ENCODE results near the gene MYH9. TPM values are rescaled to one million over a fixed set of nuclear protein-coding genes. Genes with fewer than 3 reads are reported as not detected.

The MYH9 gene
- total RNA-seq, 1 experiment from 2014 or later = 758 TPM

DNA sequence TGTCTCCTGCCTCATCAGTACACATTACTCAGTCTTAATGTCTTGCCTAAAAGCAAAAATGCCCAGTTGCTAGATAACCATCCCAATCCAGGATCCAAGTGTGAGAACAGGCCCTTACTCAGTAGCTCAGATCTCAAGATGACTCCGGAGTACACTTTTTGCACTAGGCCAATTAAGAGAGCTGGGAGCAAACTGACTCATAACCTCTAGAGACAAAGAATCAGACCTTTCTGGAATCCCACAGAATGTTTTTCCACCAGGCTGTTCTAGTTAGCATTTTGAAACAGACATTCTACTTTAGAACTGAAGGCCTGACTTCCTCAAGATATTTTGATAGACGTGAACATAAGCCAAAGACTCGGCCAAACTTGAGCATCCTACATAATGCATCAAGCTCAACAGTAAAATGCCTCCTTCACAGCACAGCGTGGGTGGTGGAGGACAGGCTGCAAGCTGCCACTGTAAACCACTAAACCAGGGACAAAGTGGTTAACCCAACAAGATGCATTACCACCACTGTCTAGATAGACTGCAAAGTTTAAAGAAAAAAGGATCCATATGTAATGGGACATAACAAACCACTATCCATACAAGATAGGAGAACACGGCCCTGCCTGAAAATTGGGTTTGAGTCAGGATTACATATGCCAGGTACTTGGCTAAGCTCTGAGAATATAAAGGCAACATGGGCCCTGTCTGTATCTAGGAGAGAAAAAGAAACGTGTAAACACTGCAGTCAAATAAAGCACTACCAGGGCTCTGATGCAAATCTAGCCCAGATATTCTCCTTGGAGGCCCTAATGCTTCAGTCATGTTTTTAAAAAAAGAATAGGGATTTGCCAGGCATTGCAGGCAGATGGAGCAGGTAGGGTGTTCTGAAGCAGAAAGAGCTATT lies 48.3 kb downstream of the MYH9 start:
- Histone ChIP-seq H3K9me3 (ENCODE audit: insufficient read depth, low read depth) (no peaks in the 10 kb centered on the region), H3K36me3 (ENCODE audit: low read depth) (peaks cover 82% of the 10 kb centered on the region), H3K4me3 (no peak overlapping the region), H3K27me3 (ENCODE audit: insufficient read depth, low read depth) (no peaks in the 10 kb centered on the region), H2AFZ (no peak overlapping the region), H3K27ac (no peak overlapping the region), H3F3A (ENCODE audit: insufficient read depth, low read depth) (peaks cover 100% of the 10 kb centered on the region), H3K9me2 (ENCODE audit: insufficient read depth) (no peaks in the 10 kb centered on the region), H4K20me1 (ENCODE audit: insufficient read depth) (peaks cover 97% of the 10 kb centered on the region), H3K4me1 (replicated peaks; ENCODE audit: insufficient read depth) (peaks cover 32% of the 10 kb centered on the region), H3K4me2 (no peak overlapping the region), H3K79me2 (ENCODE audit: low read depth) (peaks cover 100% of the 10 kb centered on the region)
- CTCF ChIA-PET = no interaction called here
- POLR2A ChIA-PET (ENCODE audit: unreplicated experiment) = interaction anchor here (0.6 to 0.7 kb wide), 2 partner anchors 100 to 913 kb away, joined by 3 to 4 read pairs; no protein-coding TSS in a partner anchor
- BruUV-seq (replicated peaks) = TSS peak; percentile 0
- DNase-seq = no peak
- intact Hi-C loops (cut with micrococcal nuclease; ENCODE audit: unreplicated experiment) = no loop called here
- TF ChIP-seq, protein P1, sequence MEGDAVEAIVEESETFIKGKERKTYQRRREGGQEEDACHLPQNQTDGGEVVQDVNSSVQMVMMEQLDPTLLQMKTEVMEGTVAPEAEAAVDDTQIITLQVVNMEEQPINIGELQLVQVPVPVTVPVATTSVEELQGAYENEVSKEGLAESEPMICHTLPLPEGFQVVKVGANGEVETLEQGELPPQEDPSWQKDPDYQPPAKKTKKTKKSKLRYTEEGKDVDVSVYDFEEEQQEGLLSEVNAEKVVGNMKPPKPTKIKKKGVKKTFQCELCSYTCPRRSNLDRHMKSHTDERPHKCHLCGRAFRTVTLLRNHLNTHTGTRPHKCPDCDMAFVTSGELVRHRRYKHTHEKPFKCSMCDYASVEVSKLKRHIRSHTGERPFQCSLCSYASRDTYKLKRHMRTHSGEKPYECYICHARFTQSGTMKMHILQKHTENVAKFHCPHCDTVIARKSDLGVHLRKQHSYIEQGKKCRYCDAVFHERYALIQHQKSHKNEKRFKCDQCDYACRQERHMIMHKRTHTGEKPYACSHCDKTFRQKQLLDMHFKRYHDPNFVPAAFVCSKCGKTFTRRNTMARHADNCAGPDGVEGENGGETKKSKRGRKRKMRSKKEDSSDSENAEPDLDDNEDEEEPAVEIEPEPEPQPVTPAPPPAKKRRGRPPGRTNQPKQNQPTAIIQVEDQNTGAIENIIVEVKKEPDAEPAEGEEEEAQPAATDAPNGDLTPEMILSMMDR (conservative IDR thresholded peaks at IDR 0.05) = no peak
- TF ChIP-seq EZH2 (IDR thresholded peaks at IDR 0.05; ENCODE audit: low read depth) = no peak

DNA sequence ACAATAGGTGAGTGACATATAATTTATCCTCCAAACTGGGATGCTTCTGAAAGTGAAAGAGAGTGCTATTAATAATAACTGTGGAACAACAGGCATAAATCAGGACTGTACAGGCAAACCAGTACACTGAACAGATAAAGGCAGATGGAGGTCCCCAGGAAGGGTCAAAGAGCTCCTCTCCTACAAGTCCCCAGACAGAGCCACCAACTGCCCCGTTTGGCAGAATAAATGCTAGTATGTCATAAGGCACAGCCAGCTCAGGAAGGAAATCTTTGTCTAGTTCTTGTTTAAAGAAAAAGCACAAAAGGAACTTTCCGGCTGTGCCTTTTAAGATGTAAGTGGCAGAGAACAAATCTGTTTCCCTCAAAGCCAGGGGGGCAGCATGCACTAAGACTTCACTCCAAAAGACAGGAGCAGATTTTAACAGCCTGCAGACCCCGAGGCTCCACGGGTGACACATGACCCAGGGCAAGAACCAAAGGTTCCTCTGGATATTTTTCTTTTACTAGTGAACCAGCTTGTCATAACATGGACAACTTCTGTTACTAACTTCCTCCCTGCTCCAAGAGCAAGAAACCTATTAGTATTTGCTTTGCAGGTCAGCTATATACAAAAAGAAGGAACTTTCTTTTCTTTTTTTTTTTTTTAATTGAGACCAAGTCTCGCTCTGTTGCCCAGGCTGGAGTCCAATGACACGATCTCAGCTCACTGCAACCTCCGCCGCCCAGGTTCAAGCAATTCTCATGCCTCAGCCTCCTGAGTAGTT lies 50.2 kb downstream of the MYH9 start:
- Histone ChIP-seq H3K9me2 (ENCODE audit: insufficient read depth) (no peaks in the 10 kb centered on the region), H2AFZ (no peak overlapping the region), H3K27ac (peak overlapping the region; percentile 96), H3K79me2 (ENCODE audit: low read depth) (peaks cover 100% of the 10 kb centered on the region), H3K27me3 (ENCODE audit: insufficient read depth, low read depth) (no peaks in the 10 kb centered on the region), H3K9me3 (ENCODE audit: insufficient read depth, low read depth) (no peaks in the 10 kb centered on the region), H3K4me3 (no peak overlapping the region), H3K4me2 (no peak overlapping the region), H3F3A (ENCODE audit: insufficient read depth, low read depth) (peaks cover 100% of the 10 kb centered on the region), H3K36me3 (ENCODE audit: low read depth) (peaks cover 67% of the 10 kb centered on the region), H3K4me1 (replicated peaks; ENCODE audit: insufficient read depth) (peaks cover 51% of the 10 kb centered on the region), H4K20me1 (ENCODE audit: insufficient read depth) (peaks cover 79% of the 10 kb centered on the region)
- ChIA-PET CTCF (no interaction called here), POLR2A (ENCODE audit: unreplicated experiment) (interaction anchor here (0.6 to 0.7 kb wide), 4 partner anchors 26 to 242 kb away, joined by 4 to 13 read pairs (median 5); no protein-coding TSS in a partner anchor)
- intact Hi-C loops (cut with micrococcal nuclease; ENCODE audit: unreplicated experiment) = no loop called here
- no peak for DNase-seq
- no TSS peak for BruUV-seq (replicated peaks)
- TF ChIP-seq, protein P1 (conservative IDR thresholded peaks at IDR 0.05) = no peak
- TF ChIP-seq EZH2 (IDR thresholded peaks at IDR 0.05; ENCODE audit: low read depth) = no peak
